ENCODE measurements around the gene VAV2.

Gene VAV2

DNA sequence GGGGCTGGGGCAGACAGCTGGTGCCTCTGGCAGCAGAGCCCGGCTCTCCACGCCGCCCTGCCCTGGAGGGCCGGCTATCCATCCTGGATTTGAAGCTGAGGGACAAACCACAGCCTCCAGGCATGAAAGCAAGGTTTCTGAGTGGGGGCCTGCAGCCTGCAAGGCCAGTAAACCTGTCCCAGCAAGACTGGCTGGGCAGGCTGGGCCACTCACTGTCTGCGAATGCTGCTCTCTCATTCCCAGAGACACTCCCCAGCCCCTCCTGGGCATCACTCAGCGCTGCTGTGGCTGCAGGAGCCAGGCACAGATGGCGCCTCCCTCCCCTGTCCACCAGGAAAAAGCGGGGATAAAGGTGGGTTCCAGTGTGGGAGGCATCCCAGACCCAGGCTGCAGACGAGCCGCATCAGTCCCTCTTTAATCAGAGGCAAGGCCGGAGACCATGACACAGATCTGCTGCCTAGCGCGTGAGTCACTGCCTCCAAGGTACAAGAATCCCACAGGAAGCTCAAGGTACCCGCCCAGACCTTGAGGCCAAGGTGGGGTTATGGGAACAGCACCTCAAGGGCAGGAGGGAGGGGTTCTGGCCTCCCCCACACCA, 118.0 kb downstream of the VAV2 start:
- no peak for DNase-seq (ENCODE audit: low read depth)

- no peak for DNase-seq (ENCODE audit: low read depth)
Observed at GRCh38 chr9:133873461-133873891, 118.6 kb downstream of the VAV2 start.

DNA sequence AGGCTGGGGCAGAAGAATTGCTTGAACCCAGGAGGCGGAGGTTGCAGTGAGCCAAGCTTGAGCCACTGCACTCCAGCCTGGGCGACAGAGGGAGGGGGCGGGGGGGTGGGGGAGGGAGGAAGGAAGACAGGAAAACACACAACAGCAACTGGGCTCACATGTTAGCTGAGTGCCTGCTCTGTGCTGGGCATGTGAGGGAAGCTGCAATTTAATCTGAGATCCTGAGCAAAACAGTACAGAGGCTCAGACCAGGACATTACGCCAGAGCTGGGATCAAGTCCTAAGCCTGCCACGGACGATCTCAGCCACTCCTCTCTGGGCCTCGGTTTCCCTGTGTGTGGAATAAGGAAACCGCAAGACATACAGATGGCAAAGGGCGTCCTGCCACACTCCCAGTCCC, 119.1 kb downstream of the VAV2 start:
- no peak for DNase-seq (ENCODE audit: low read depth)

DNA sequence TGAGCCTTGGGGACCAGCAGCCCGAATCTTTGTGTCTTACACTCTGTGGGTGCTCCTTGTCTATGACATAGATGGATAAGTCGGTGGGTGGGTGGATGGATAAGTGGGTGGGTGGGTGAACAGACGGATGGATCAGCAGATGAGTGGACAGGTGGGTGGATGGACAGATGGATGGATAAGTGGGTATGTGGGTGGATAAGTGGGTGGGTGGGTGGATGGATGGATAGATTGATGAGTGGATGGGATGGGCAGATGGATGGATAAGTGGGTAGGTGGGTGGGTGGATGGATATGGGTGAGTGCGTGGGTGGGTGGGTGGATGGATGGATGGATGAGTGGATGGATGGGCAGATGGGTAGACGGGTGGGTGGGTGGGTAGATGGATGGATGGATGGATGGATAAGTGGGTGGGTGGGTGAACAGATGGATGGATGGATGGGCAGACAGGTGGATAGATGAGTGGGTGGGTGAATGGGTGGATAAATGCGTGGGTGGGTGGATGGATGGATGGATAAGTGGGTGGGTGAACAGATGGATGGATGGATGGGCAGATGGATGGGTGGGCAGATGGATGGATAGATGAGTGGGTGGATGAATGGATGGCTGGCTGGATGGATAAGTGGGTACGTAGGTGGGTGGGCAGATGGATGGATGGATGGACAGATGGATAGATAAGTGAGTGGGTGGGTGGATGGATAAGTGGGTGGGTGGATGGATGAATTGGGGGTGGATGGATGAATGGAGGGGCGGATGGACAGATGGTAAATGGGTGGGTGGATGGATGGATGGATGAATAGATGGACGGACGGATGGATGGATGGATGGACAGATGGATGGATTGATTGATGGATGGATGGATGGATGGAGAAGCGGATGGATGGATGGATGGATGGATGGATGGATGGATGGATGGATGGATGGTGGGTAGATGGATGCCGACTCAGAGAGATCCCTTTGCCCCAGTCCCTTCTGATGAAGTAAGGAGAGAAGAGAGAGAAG, 121.2 kb downstream of the VAV2 start:
- DNase-seq (ENCODE audit: low read depth): no peak

DNA sequence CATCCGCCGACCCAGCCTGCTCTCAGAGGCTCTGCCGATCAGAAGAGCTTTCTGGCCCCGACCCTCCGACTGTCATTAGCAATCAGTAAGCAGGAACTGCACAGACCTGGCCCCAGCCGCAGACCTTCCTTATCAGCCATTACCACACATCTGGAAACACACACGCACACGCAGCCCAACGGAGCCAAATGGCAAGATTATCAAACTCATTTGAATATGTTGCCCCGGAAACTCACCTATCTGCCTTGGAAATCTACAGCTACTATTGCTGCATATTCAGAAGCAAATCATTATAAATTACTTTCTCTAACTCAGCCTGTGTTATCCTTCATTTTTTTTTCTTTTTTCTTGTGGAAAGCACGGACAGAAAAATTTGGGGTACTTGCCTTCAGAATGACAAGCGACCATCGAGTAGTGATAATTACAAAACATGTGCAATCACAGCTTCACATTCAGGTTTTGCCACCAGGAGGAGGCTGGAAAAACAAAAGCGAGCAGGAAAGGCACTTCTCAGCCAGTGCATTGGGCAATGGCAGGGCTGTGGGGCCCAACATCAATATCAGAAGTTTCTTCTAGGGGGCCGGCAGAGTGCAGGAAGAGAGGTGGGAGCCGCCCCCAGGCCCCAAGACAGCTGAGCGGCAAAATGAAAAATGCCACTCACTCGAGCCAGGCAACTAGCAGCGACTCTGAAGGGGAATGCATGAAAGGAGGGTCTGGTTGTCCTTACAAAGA, 122.3 kb downstream of the VAV2 start:
- DNase-seq (ENCODE audit: low read depth): no peak

GRCh38 chr9:133868203-133868602, 123.9 kb downstream of the VAV2 start:
- DNase-seq (ENCODE audit: low read depth): no peak

DNA sequence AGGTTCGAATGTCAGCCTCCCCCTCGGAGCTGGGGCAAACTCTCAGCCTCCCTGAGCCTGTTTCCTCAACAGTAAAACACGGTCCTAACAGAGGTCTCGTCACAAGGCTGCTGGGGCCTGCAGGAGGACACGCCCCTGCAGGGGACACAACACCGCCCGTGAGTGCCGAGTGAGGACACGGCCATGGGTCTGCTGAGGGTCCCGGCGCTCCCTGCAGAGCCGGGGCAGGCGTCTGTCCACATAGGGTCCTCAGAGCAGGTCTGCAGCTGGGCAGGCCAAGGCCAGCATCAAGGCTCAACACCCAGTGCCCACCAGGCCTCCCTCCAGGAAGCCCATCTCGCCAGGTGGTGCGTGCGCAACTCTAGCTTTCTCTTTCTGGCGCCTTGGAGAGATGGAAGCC, 125.2 kb downstream of the VAV2 start:
- DNase-seq (ENCODE audit: low read depth): no peak

DNA sequence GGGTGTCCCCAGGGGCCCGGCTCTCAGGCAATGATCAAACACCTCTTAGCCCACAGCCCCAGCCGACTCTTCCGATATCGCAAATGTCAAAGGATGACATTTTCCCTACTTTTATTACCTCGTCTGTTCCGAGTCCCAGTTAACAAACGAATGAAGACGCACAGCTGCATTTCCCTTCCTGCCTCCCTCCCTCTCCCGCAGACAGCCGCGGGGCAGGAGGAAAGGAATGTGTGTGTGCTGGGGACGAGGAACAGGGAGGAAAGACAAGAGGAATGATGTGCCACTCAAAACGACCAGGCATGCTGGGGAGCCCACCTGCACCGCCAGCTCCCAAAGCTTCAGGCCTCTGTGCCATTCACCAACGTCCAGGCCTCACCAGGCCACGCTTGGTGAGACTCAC, 128.1 kb downstream of the VAV2 start:
- no peak for DNase-seq (ENCODE audit: low read depth)

GRCh38 chr9:133863257-133863592, 128.9 kb downstream of the VAV2 start:
- DNase-seq (ENCODE audit: low read depth): no peak

DNA sequence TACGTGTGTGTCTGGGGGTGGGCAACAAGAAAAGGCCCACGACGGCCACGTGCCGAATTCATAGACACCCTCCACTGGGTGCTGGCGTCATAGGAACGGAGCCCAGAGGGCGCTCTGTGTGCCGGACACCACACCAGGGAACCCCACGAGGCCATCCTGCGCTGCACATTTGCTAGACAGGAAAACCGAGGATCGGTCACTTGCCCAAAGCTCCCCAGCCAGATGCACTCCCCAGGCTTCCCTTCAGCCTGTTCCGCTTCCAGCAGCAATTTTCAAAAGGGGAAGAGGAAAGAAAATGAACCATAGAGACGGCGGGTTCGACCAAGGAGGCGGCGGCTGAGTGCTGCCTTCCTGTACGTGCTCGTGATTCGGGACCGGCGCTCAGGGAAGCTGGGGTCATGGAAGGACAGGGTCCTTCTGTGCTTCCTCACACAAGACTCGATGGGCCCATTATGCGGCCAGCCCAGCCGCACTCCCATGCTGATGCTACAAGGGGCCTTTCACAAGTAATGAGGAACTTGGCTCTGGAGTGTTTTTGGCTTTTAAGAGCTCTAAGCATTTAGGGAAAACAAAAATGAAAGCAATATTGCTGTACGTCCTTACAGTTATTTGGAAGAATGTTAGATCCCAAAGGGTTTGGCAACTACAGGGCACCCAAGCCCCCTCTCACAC, 129.4 kb downstream of the VAV2 start:
- no peak for DNase-seq (ENCODE audit: low read depth)

GRCh38 chr9:133861692-133862091, 130.4 kb downstream of the VAV2 start:
- DNase-seq (ENCODE audit: low read depth): no peak

- no peak for DNase-seq (ENCODE audit: low read depth)
Observed at GRCh38 chr9:133861086-133861485, 131.0 kb downstream of the VAV2 start.

DNA sequence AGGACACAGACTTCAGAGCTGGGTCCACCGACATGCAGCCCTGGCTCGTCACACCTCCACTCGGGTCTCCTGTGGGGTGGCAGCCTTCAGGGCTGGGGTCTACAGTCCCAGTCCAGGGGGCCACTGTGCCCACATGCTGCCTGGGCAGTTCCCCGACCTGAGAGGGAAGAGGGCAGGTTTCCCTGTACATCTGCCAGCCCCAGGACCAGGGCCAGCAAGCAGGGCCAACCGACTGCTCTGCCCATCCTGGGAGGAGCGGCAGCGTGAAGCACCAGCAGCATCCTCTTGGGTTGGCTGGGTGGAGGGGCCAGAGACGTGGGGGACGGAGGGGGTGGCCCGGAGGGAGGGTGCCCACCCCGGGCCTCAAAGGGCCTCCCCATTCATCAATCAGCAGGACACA, 133.4 kb downstream of the VAV2 start:
- no peak for DNase-seq (ENCODE audit: low read depth)

DNA sequence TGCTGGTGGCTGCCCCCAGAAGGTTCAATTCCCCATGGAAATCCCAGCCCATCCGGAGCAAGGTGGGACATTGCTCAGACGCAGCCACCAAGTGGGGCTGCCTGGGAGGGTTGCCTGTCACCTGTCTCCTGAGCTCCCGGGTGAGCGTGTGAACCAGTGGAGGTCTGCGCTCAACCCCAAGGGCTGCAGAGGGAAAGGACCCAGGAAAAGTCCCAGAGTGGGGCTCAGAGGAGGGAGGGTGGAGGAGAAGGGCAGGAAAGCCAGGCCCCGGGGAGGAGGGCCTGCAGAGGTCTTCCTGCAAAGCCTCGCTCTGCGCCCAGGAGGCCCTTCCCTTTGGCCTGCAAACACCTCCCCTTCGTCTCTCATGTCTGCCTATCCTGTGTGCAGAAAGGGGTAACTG, 134.5 kb downstream of the VAV2 start:
- DNase-seq (ENCODE audit: low read depth): no peak

DNA sequence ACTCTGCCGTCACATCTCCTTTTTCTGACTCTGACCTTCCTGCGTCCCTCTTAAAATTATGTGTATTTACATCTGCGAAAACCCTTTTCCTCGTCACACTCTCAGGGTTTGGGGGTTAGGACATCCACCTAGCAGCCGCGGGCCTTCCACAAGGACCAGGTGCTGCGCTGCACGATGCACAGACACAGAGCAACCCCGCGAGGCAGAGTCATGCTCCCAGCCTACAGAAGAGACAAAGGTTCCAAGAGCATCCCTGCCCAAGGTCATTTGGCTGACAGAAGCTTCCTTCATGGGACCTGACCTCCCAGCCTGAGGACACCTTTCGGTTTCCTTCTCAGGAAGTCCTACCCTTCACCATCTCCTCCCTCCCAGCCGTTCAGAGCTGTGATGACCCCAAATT, 135.3 kb downstream of the VAV2 start:
- DNase-seq (ENCODE audit: low read depth): no peak

DNA sequence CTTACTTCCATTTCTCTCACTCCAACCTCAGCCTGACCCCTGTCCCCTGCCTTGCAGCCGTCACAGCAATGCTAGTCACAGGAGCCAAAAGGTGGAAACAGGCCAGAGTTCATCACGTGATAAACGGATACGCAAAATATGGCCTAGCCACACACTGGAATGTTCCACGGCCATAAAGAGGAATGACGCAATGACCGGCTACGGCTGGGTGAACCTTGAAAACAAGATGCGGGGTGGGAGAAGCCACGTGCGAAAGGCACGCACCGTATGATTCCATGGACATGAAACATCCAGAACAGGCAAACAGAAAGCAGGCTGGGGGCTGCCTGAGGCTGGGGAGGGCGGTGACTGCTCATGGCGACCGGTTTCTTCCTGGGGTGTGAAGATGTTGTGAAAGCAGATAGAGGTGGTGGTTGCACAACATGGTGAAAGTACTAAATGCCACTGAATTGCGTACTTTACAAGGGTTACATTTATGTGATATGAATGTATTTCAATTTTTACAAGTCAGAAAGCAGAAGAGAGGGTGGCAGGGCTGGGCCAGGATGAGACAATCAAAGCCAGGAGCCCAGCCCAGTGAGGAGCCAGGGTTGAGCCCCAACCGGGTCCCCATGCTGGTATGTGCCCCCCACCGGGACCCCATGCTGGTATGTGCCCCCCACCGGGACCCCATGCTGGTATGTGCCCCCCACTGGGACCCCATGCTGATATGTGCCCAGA, 136.2 kb downstream of the VAV2 start:
- DNase-seq (ENCODE audit: low read depth): no peak

DNA sequence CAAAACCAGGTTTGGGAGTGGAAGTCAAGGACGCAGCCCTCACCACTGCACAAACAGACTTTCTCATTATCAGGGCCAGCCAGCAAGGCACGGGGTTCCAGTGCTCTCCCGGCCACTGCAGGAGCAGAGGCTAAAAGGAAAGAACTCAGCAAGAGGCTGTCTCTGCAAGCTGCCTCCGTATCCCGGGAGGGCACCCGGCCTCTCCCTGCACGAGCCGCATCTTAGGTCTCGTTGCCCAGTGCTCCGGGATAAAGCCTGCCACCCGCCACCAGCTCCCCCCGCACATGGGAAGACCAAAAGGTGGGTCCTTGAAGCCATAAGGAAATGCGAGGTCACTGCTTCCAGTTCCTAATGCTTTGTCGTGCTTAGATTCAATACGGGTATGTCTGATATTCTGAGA, 136.8 kb downstream of the VAV2 start:
- DNase-seq (ENCODE audit: low read depth): no peak

GRCh38 chr9:133854765-133855164, 137.4 kb downstream of the VAV2 start:
- no peak for DNase-seq (ENCODE audit: low read depth)

GRCh38 chr9:133854048-133854447, 138.1 kb downstream of the VAV2 start:
- no peak for DNase-seq (ENCODE audit: low read depth)

DNA sequence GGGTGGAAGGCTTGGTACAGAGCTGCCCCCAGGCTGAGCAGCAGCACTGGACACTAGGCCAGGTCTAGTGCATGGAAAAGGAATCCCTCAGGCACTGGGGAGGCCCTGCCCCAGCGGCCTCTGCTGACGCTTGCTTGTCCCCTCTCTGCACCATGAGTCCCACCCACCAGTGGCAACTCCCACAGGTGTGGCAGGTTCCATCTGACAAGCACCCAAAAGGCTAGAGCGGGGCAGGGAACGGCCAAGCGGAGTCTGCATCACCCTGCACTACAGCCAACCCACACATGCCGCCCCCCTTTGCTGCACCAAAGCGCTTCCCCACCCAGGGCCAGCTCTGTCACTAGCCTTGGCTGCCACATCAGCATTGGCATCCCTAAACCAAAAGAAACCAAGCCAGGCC, 138.8 kb downstream of the VAV2 start:
- no peak for DNase-seq (ENCODE audit: low read depth)

GRCh38 chr9:133852431-133852830, 139.7 kb downstream of the VAV2 start:
- no peak for DNase-seq (ENCODE audit: low read depth)

- no peak for DNase-seq (ENCODE audit: low read depth)
Observed at GRCh38 chr9:133851693-133852092, 140.4 kb downstream of the VAV2 start.

Measured in GM04503 (cell line).